ENCODE measurements around the gene NRG4. TPM values are rescaled to one million over a fixed set of nuclear protein-coding genes. Genes with fewer than 3 reads are reported as not detected.

The NRG4 gene
- total RNA-seq, 1 experiment from 2014 or later: 0.55 TPM

- Mint-ChIP-seq H3K4me3 (peak overlapping the region; percentile 75), H3K36me3 (no peaks in the 10 kb centered on the region), H3K9me3 (no peaks in the 10 kb centered on the region), H3K27me3 (ENCODE audit: low read depth) (peaks cover 16% of the 10 kb centered on the region), H3K4me1 (peaks cover 65% of the 10 kb centered on the region), H3K27ac (no peak overlapping the region)
- POLR2A ChIA-PET: interaction anchor here (0.5 to 0.6 kb wide), 3 partner anchors 80 to 233 kb away, joined by 3 to 10 read pairs (median 3); no protein-coding TSS in a partner anchor
- DNase-seq (ENCODE audit: low spot score) (no peak), ATAC-seq (no peak)
- TF ChIP-seq ETV6 (CRISPR knock-in tag; IDR thresholded peaks at IDR 0.05) (no peak), ERG (CRISPR knock-in tag; IDR thresholded peaks at IDR 0.05) (no peak), ESRRA (CRISPR knock-in tag; IDR thresholded peaks at IDR 0.05; ENCODE audit: borderline replicate concordance) (no peak), HMGXB4 (CRISPR knock-in tag; IDR thresholded peaks at IDR 0.05) (no peak), TP53 (CRISPR knock-in tag; IDR thresholded peaks at IDR 0.05) (no peak), JUN (CRISPR knock-in tag; IDR thresholded peaks at IDR 0.05) (no peak), ATF3 (CRISPR knock-in tag; conservative IDR thresholded peaks at IDR 0.05) (no peak), TEAD4 (CRISPR knock-in tag; IDR thresholded peaks at IDR 0.05) (no peak), ZNF281 (CRISPR knock-in tag; IDR thresholded peaks at IDR 0.05) (no peak), IRF2 (CRISPR knock-in tag; IDR thresholded peaks at IDR 0.05; ENCODE audit: borderline replicate concordance, low read depth) (no peak), ZBTB43 (CRISPR knock-in tag; IDR thresholded peaks at IDR 0.05) (no peak), GABPB1 (CRISPR knock-in tag; IDR thresholded peaks at IDR 0.05) (no peak), PRDM15 (CRISPR knock-in tag; IDR thresholded peaks at IDR 0.05) (no peak), CREM (CRISPR knock-in tag; IDR thresholded peaks at IDR 0.05) (no peak)
- CTCF ChIA-PET: interaction anchor here (0.6 to 8.9 kb wide), 16 partner anchors 12 to 258 kb away, joined by 3 to 250 read pairs (median 6); partner anchors contain the start of gene NRG4
Observed at GRCh38 chr15:76060118-76060989, 48.1 kb upstream of the NRG4 start.
